PC-3 (cell line): ENCODE data around the gene TINCR. TPM values are rescaled to one million over a fixed set of nuclear protein-coding genes. Genes with fewer than 3 reads are reported as not detected.

Experiments
- ATAC-seq: fragments of 200-7000 bp; cut with Tn5 transposase; 2 replicates; pipeline ENCODE4 v1.9.1; 2020; ENCODE audit warnings: mild to moderate bottlenecking, moderate library complexity
- BruUV-seq: library from RNA; stranded (reverse); fragments of 400-500 nt; replicated peaks from 2 replicates; lab custom pipeline; 2021; lab: Mats Ljungman, UMichigan
- CTCF ChIA-PET: fragments of 300-600 bp; sonication (Branson Sonifier 250); formaldehyde crosslinking; loops from one replicate; lab custom pipeline; 2022; ENCODE audit warnings: antibody characterized with exemption; lab: Charles Lee
- POLR2A ChIA-PET: fragments of 300-600 bp; sonication (Branson Sonifier 250); formaldehyde crosslinking; loops from one replicate; lab custom pipeline; 2022; ENCODE audit warnings: antibody characterized with exemption; ENCODE audit not compliant: unreplicated experiment; lab: Charles Lee
- DNase-seq: peaks from one replicate; pipeline ENCODE4 v3.0.0-alpha.2; 2015
- H2AFZ ChIP-seq: fragments of 300-600 bp; sonication (generic); 2 replicates; pipeline ENCODE4 v1.6.0; 2016; ENCODE audit warnings: antibody characterized with exemption, low read length
- H3F3A ChIP-seq: fragments of 300-600 bp; sonication (generic); one replicate; pipeline ENCODE4 v1.6.0; 2017; ENCODE audit warnings: antibody characterized with exemption, low read length, control low read depth, mild to moderate bottlenecking; ENCODE audit not compliant: unreplicated experiment
- H3K27ac ChIP-seq: fragments of 300-600 bp; sonication (generic); 2 replicates; pipeline ENCODE4 v1.5.1; 2016; ENCODE audit warnings: mild to moderate bottlenecking, low read length
- H3K27me3 ChIP-seq: fragments of 300-600 bp; sonication (generic); 2 replicates; pipeline ENCODE4 v1.6.1; 2016; ENCODE audit warnings: low read length, mixed read lengths
- H3K36me3 ChIP-seq: fragments of 300-600 bp; sonication (generic); 2 replicates; pipeline ENCODE4 v1.6.1; 2016; ENCODE audit warnings: low read depth, mixed run types, low read length, mixed read lengths
- H3K4me1 ChIP-seq: fragments of 300-600 bp; sonication (generic); 2 replicates; pipeline ENCODE4 v1.5.1; 2016; ENCODE audit warnings: low read length; ENCODE audit not compliant: insufficient read depth
- H3K4me2 ChIP-seq: fragments of 300-600 bp; sonication (generic); 2 replicates; pipeline ENCODE4 v1.6.0; 2016; ENCODE audit warnings: low read length
- H3K4me3 ChIP-seq: fragments of 300-600 bp; sonication (generic); 2 replicates; pipeline ENCODE4 v1.5.1; 2016; ENCODE audit warnings: mild to moderate bottlenecking, low read length, mixed read lengths
- H3K79me2 ChIP-seq: fragments of 300-600 bp; sonication (generic); 2 replicates; pipeline ENCODE4 v1.6.1; 2017; ENCODE audit warnings: low read length, mixed read lengths
- H3K9ac ChIP-seq: fragments of 300-600 bp; sonication (generic); 2 replicates; pipeline ENCODE4 v1.6.0; 2016; ENCODE audit warnings: mild to moderate bottlenecking, low read length
- H3K9me2 ChIP-seq: fragments of 300-600 bp; sonication (generic); replicated peaks from 2 replicates; pipeline ENCODE4 v1.6.1; 2016; ENCODE audit warnings: mixed run types, low read length, mixed read lengths
- H3K9me3 ChIP-seq: fragments of 300-600 bp; sonication (generic); 2 replicates; pipeline ENCODE4 v1.6.1; 2016; ENCODE audit warnings: low read length, mixed read lengths
- H4K20me1 ChIP-seq: fragments of 300-600 bp; sonication (generic); 2 replicates; pipeline ENCODE4 v1.6.1; 2016; ENCODE audit warnings: low read length, mixed read lengths
- EZH2 ChIP-seq: fragments of 300-600 bp; sonication (generic); IDR thresholded peaks from one replicate; pipeline ENCODE4 v1.6.1; 2017; ENCODE audit warnings: antibody characterized with exemption, mild to moderate bottlenecking, low read length; ENCODE audit not compliant: unreplicated experiment
- EZH2phosphoT487 ChIP-seq: fragments of 300-600 bp; sonication (generic); IDR thresholded peaks from 2 replicates; pipeline ENCODE4 v1.6.1; 2018; ENCODE audit warnings: mild to moderate bottlenecking, antibody characterized with exemption, low read length, borderline replicate concordance
- intact Hi-C: fragments of 100-400 bp; cut with micrococcal nuclease; formaldehyde crosslinking; loops from 2 replicates; pipeline ENCODE4 v1.9.0; 2023
- total RNA-seq: library from RNA; depleted of rRNA; stranded (reverse); fragments of >200 nt; gene quantifications from 2 replicates; pipeline ENCODE4 v1.2.3, GENCODE V29; 2014
- TF ChIP-seq, protein P1 (sequence below): fragments of 300-600 bp; sonication (generic); conservative IDR thresholded peaks from 2 replicates; pipeline ENCODE4 v1.5.1; 2017; ENCODE audit warnings: antibody characterized with exemption, low read depth, mild to moderate bottlenecking, low read length

Gene TINCR
- total RNA-seq, 1 experiment from 2014 or later: 0.58 TPM

DNA sequence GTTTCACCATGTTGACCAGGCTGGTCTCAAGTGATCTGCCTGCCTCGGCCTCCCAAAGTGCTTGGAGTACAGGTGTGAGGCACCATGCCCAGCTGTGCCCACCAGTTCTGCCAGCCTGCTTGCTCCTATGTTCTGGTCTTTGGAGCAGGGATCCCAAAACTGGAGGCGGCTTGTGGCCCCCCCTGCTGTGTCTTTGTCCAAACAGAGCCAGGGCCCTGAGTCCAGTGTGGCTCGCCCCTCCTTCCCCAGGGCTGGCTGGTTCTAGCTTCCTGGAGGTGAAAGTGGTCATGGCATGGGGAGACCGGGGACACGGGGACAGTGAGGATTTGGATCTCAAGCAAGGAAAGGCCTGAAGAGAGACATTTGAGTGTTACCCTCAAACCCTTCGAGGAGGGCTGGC, 11.5 kb upstream of the TINCR start:
- Histone ChIP-seq H3K79me2 (no peaks in the 10 kb centered on the region), H4K20me1 (no peaks in the 10 kb centered on the region), H3K36me3 (no peaks in the 10 kb centered on the region), H2AFZ (no peak overlapping the region), H3K9ac (no peak overlapping the region), H3K4me1 (peaks cover 3% of the 10 kb centered on the region; the same call in 1 of the 2 replicates), H3K9me2 (no peaks in the 10 kb centered on the region), H3K4me3 (no peak overlapping the region), H3K4me2 (no peak overlapping the region), H3K27ac (no peak overlapping the region), H3F3A (no peaks in the 10 kb centered on the region), H3K27me3 (no peaks in the 10 kb centered on the region), H3K9me3 (no peaks in the 10 kb centered on the region)
- no peak for ATAC-seq
- no peak for DNase-seq
- BruUV-seq: no TSS peak
- intact Hi-C loops: loop anchor here (10.0 kb wide), 1 partner anchor 204 kb away; no protein-coding TSS in a partner anchor
- ChIA-PET CTCF (interaction anchor here (0.8 kb wide), 1 partner anchor 127 kb away, joined by 3 read pairs; no protein-coding TSS in a partner anchor), POLR2A (no interaction called here)
- TF ChIP-seq EZH2phosphoT487: no peak
- TF ChIP-seq, protein P1, sequence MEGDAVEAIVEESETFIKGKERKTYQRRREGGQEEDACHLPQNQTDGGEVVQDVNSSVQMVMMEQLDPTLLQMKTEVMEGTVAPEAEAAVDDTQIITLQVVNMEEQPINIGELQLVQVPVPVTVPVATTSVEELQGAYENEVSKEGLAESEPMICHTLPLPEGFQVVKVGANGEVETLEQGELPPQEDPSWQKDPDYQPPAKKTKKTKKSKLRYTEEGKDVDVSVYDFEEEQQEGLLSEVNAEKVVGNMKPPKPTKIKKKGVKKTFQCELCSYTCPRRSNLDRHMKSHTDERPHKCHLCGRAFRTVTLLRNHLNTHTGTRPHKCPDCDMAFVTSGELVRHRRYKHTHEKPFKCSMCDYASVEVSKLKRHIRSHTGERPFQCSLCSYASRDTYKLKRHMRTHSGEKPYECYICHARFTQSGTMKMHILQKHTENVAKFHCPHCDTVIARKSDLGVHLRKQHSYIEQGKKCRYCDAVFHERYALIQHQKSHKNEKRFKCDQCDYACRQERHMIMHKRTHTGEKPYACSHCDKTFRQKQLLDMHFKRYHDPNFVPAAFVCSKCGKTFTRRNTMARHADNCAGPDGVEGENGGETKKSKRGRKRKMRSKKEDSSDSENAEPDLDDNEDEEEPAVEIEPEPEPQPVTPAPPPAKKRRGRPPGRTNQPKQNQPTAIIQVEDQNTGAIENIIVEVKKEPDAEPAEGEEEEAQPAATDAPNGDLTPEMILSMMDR: no peak
- TF ChIP-seq EZH2: no peak

DNA sequence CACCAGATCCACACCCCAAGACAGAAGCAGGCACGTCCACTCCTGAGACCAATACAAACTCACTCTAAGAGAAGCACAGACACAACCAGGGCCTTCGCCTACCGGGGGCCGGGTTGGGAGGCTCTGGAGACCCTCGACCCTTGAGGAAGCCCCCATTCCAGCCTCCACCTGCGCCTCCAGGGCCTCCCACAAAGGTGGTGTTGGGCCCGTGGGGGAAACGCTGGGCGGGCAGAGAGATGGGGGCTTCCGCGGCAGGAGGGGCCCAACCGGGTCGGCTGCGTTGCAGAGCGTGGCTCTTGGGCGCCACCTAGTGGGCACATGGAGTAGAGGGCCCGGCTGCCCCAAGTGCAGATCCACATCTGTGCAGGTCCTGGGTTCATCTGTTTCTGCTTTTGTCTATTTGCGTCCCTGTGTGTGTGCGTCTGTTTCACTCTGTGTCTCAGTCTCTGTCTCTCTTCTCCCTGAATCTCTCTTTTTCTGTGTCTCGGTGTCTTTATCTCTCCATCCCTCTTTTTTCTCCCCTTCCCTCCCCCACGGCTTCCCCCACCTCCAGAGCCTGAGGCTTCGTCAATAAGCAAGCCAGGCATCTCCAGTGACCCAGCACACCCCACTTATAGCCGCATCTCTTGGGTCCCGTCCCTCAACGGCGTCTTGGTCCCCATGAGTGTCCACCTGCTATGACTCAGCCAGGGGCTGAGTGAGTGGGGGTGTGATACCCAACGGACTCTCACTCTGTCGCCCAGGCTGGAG, 10.5 kb upstream of the TINCR start:
- Histone ChIP-seq H2AFZ (peak overlapping the region; percentile 86), H3F3A (no peaks in the 10 kb centered on the region), H4K20me1 (no peaks in the 10 kb centered on the region), H3K4me1 (peaks cover 3% of the 10 kb centered on the region; the same call in 1 of the 2 replicates), H3K9me2 (no peaks in the 10 kb centered on the region), H3K36me3 (no peaks in the 10 kb centered on the region), H3K79me2 (no peaks in the 10 kb centered on the region), H3K9ac (peak overlapping the region; percentile 71), H3K27me3 (no peaks in the 10 kb centered on the region), H3K4me2 (peak overlapping the region; percentile 89), H3K27ac (peak overlapping the region; percentile 83), H3K9me3 (no peaks in the 10 kb centered on the region), H3K4me3 (peak overlapping the region; percentile 67)
- intact Hi-C loops: loop anchor here (1.0 to 10.0 kb wide), 3 partner anchors 30 to 530 kb away; no protein-coding TSS in a partner anchor
- CTCF ChIA-PET: interaction anchor here (0.8 to 0.9 kb wide), 2 partner anchors 126 to 255 kb away, joined by 3 read pairs; no protein-coding TSS in a partner anchor
- POLR2A ChIA-PET: no interaction called here
- TF ChIP-seq, protein P1: peak; percentile 99
- TF ChIP-seq EZH2: no peak
- no peak for TF ChIP-seq EZH2phosphoT487
- DNase-seq (peak; percentile 84), ATAC-seq (peak; percentile 83)
- BruUV-seq: TSS peak; percentile 58

DNA sequence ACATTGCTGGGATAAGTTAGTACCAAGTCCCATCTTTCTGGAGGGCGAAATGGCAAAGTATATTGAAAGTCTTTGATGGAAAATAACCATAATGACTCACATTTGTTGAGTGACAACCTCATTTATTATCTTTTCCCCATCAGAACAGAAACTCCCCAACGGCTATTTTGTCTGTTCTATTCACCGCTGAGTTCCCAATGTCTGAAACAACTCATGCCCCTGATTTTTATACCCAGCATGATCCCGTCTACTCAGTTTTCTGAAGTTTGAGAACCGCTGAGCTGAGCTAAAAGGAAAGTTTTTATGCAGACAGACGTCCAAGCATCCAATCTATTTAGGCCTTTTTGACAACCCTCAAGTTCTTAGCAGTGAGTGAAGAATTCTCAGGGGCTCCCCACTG, 7.8 kb upstream of the TINCR start:
- Histone ChIP-seq H4K20me1 (no peaks in the 10 kb centered on the region), H2AFZ (no peak overlapping the region), H3K4me3 (no peak overlapping the region), H3K4me2 (no peak overlapping the region), H3K4me1 (peaks cover 13% of the 10 kb centered on the region), H3K9ac (no peak overlapping the region), H3K36me3 (no peaks in the 10 kb centered on the region), H3K27ac (no peak overlapping the region), H3K9me3 (no peaks in the 10 kb centered on the region), H3K79me2 (no peaks in the 10 kb centered on the region), H3K9me2 (no peaks in the 10 kb centered on the region), H3K27me3 (no peaks in the 10 kb centered on the region), H3F3A (no peaks in the 10 kb centered on the region)
- ChIA-PET POLR2A (no interaction called here), CTCF (no interaction called here)
- ATAC-seq (no peak), DNase-seq (no peak)
- no TSS peak for BruUV-seq
- intact Hi-C loops: loop anchor here (10.0 kb wide), 1 partner anchor 201 kb away; no protein-coding TSS in a partner anchor
- TF ChIP-seq EZH2: no peak
- TF ChIP-seq EZH2phosphoT487: no peak
- TF ChIP-seq, protein P1: no peak
